ENCODE results near the gene CROCC2. TPM values are rescaled to one million over a fixed set of nuclear protein-coding genes. Genes with fewer than 3 reads are reported as not detected.
A peak's percentile ranks its signal among the peaks of the same experiment; 100 is the strongest.

CROCC2 gene
- total RNA-seq, 1 experiment from 2014 or later, result not detected

DNA sequence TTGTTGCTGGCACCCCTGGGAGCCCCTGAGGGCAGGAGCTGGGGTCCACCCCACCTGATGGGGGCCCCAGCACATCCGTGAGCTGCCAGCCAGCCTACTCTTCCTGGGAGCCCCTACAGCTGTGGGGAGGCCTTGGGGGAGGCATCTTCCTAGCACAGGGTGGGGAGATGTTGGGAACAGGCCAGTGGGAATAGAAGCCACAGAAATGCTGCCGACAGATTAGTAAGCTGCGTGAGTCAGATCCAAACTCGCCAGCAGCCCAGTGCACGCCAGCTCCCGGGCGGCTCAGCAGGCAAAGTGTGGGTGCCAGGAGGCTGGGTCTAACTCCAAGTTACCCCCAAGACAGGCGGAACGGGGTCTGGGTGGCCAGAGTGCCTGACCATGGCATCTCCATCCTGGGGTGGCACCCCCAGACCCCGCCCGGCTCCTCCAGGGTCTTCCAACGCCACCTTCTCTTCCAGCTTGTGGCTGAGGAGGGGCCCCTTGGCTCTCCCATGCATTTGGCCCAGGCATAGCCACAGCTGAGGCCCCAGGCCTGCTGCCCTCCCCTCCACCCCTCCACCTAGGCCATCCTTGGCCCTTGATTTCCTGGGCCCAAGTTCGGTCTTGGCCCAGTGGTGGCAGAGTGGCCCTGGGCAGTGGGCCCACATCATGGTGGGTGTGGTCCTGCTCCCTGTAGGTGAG, 15.3 kb downstream of the CROCC2 start:
- peak; percentile 92 for DNase-seq (ENCODE audit: low spot score)

DNA sequence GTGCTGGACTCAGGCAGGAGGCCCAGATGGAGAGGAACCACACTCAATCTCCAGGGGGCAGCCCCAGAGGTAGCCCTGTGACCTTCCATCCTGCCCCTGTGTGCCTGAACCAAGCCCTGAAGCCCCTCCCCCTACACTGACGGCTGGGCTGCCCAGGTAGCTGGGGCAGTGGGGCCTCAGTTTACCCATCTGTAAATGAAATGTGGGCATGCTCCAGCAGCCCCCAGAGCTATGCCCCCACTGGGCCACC, 15.8 kb downstream of the CROCC2 start:
- DNase-seq (ENCODE audit: low spot score), result no peak

GRCh38 chr2:240922245-240922981, 16.3 kb downstream of the CROCC2 start:
- no peak for DNase-seq (ENCODE audit: low spot score)

- no peak for DNase-seq (ENCODE audit: low spot score)
These were observed 16.9 kb downstream of the CROCC2 start for GRCh38 chr2:240922982-240923537.

GRCh38 chr2:240925191-240925567, 19.0 kb downstream of the CROCC2 start:
- DNase-seq (ENCODE audit: low spot score), result no peak

- DNase-seq (ENCODE audit: low spot score), result no peak
These were observed 19.7 kb downstream of the CROCC2 start for GRCh38 chr2:240925568-240926515.

- no peak for DNase-seq (ENCODE audit: low spot score)
These were observed 20.6 kb downstream of the CROCC2 start for GRCh38 chr2:240926516-240927389.

- DNase-seq (ENCODE audit: low spot score), result no peak
These were observed 21.2 kb downstream of the CROCC2 start for GRCh38 chr2:240927390-240927781.

GRCh38 chr2:240928476-240929363, 22.6 kb downstream of the CROCC2 start:
- no peak for DNase-seq (ENCODE audit: low spot score)

- no peak for DNase-seq (ENCODE audit: low spot score)
These were observed 23.4 kb downstream of the CROCC2 start for GRCh38 chr2:240929364-240930095.

DNA sequence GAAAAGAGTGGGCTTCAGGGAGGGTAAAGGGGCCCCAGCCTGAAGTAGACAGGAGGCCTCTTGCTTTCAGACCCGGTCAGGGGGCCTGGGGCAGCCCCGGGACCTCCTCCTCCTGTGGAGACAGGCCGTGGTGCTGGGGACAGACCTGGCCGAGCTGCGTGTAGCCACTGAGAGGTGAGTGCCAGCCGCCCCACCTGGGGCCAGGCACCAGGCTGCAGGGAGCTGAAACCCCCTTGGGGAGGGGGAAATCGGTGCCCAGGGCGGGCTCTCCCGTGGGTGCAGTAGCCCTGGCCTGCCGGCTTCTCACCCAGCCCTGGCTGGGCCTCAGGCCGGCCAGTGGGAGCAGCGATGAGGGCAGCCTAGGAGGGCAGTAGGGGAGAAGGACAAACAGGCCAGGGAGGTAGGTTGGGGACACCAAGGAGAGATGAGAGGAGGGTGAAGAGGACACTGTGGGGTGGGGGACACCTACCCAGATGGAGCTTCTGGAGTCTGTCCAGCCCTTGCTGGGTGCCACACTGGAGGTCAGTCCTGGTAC, 24.0 kb downstream of the CROCC2 start:
- DNase-seq (ENCODE audit: low spot score), result no peak

DNA sequence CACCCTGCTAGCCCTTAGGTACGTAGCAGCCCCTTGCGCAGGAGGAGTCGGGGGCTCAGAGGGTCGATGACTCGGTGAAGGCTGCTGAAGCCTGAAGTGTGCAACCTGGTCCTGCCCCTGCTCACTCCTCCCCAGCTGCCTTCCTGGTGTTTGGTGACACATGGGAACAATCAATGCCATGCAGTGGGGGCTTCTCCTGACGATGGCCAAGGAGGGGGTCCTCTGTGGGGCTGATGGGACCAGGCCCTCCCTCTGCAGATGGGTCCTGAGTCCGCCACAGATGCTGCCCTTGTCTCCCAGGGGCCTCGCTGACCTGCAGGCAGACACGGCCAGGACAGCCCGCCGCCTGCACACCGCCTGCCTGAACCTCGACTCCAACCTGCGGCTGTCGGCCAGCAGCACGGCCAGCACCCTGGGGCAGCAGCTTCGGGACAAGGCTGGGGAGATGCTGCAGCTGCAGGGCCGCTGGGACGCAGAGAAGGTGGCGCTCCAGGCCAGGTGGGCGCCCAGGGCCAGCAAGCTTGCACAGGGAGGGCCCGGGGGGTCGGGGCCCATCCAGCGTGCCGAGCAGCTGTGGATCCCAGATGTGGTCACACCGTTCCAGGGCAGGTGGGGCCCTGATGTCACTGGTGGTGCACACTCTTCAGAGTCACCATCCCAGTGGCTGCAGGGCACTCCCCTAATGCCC, 24.6 kb downstream of the CROCC2 start:
- no peak for DNase-seq (ENCODE audit: low spot score)

- no peak for DNase-seq (ENCODE audit: low spot score)
These were observed 25.3 kb downstream of the CROCC2 start for GRCh38 chr2:240931319-240931949.

DNA sequence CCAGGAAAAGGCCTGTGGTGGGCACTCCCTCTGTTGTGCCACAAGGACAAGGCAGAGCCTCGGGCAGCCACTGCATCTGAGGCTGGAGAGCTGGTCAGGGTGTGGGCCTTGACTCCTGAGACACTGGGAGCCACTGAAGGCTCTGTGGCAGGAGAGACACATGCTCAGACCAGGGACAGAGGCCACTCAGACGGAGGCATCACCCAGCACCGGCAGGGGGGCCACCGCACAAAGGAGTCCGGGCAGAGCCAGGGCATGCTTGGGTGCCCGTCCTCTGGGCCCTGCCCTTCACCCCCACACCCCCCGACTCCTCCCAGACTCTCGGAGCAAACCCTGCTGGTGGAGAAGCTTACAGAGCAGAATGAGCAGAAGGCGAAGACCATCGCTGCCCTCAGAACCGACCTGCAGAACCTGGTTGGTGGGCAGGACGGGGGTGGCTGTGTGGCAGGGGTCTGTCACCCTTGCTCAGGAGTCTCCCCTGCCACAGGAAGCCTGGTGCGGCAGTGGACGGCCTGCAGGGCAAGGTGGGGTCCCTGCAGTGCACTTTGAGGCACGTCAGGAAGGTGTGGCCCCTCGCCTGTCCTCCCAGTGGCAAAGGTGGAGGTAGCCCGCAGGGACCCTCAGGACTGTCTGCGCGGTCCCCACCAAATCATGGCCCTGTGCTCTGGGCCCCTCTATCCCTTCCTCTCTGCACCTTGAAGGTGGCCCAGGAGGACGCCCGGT, 26.0 kb downstream of the CROCC2 start:
- no peak for DNase-seq (ENCODE audit: low spot score)

- no peak for DNase-seq (ENCODE audit: low spot score)
These were observed 26.6 kb downstream of the CROCC2 start for GRCh38 chr2:240932724-240933047.

GRCh38 chr2:240933048-240933965, 27.2 kb downstream of the CROCC2 start:
- no peak for DNase-seq (ENCODE audit: low spot score)

All from H4 (cell line).